IMR-90 (cell line): ENCODE results near the gene RPP40. TPM values are rescaled to one million over a fixed set of nuclear protein-coding genes. Genes with fewer than 3 reads are reported as not detected.

Source experiments
- ATAC-seq: fragments of 200-7000 bp; cut with Tn5 transposase; 2 replicates; pipeline ENCODE4 v1.9.1; 2020; ENCODE audit warnings: low read depth, mild to moderate bottlenecking, moderate library complexity
- BruUV-seq: library from RNA; stranded (reverse); fragments of 400-500 nt; replicated peaks from 2 replicates; lab custom pipeline; 2021; lab: Mats Ljungman, UMichigan
- CTCF ChIA-PET: fragments of 300-600 bp; formaldehyde crosslinking; extraction: SDS; loops from one replicate; lab custom pipeline; 2021; ENCODE audit warnings: antibody characterized with exemption; lab: Yijun Ruan, JAX
- POLR2A ChIA-PET: fragments of 300-600 bp; sonication (Branson Sonifier 250); formaldehyde crosslinking; loops from one replicate; lab custom pipeline; 2022; ENCODE audit warnings: antibody characterized with exemption; ENCODE audit not compliant: unreplicated experiment; lab: Charles Lee
- DNase-seq: peaks from one replicate; pipeline ENCODE4 v3.0.0; 2013
- H2AFZ ChIP-seq: replicated peaks from 2 replicates; pipeline ENCODE3; 2013; ENCODE audit warnings: low read length, mild to moderate bottlenecking; ENCODE audit not compliant: poor library complexity
- H2AK5ac ChIP-seq: 2 replicates; pipeline ENCODE4 v1.6.1; 2013; ENCODE audit warnings: low read depth, low read length, inconsistent platforms
- H2AK9ac ChIP-seq: replicated peaks from 2 replicates; pipeline ENCODE3; 2013; ENCODE audit warnings: mild to moderate bottlenecking, low read depth, low read length, moderate library complexity; ENCODE audit not compliant: poor library complexity
- H2BK120ac ChIP-seq: 2 replicates; pipeline ENCODE4 v1.6.1; 2013; ENCODE audit warnings: low read depth, low read length, inconsistent platforms
- H2BK15ac ChIP-seq: 3 replicates; pipeline ENCODE4 v1.6.1; 2013; ENCODE audit warnings: low read depth, low read length, inconsistent platforms
- H2BK20ac ChIP-seq: 2 replicates; pipeline ENCODE4 v1.6.1; 2013; ENCODE audit warnings: low read depth, mild to moderate bottlenecking, inconsistent platforms, low read length, moderate library complexity
- H2BK5ac ChIP-seq: 2 replicates; pipeline ENCODE4 v1.6.1; 2013; ENCODE audit warnings: mild to moderate bottlenecking, low read depth, low read length, inconsistent platforms; ENCODE audit not compliant: poor library complexity, severe bottlenecking
- H3K14ac ChIP-seq: replicated peaks from 2 replicates; pipeline ENCODE4 v1.6.1; 2013; ENCODE audit warnings: low read depth, low read length, inconsistent platforms
- H3K18ac ChIP-seq: 2 replicates; pipeline ENCODE4 v1.6.1; 2013; ENCODE audit warnings: low read depth, low read length, control low read depth
- H3K23ac ChIP-seq: 2 replicates; pipeline ENCODE4 v1.6.1; 2013; ENCODE audit warnings: low read depth, low read length, inconsistent platforms
- H3K27ac ChIP-seq: 2 replicates; pipeline ENCODE4 v1.5.1; 2013; ENCODE audit warnings: mild to moderate bottlenecking, control low read depth, low read length; ENCODE audit not compliant: insufficient read depth
- H3K27me3 ChIP-seq: 2 replicates; pipeline ENCODE4 v1.6.1; 2013; ENCODE audit warnings: low read length; ENCODE audit not compliant: control insufficient read depth, insufficient read depth
- H3K36me3 ChIP-seq: 2 replicates; pipeline ENCODE4 v1.6.1; 2013; ENCODE audit warnings: low read length, mixed read lengths; ENCODE audit not compliant: control insufficient read depth, insufficient read depth
- H3K4ac ChIP-seq: 2 replicates; pipeline ENCODE4 v1.6.1; 2013; ENCODE audit warnings: low read depth, low read length, inconsistent platforms
- H3K4me1 ChIP-seq: 2 replicates; pipeline ENCODE4 v1.6.1; 2013; ENCODE audit warnings: low read length, mixed read lengths; ENCODE audit not compliant: control insufficient read depth, insufficient read depth
- H3K4me2 ChIP-seq: 2 replicates; pipeline ENCODE4 v1.6.1; 2013; ENCODE audit warnings: low read depth, mild to moderate bottlenecking, control low read depth, low read length, moderate library complexity
- H3K4me3 ChIP-seq: 2 replicates; pipeline ENCODE4 v1.5.1; 2013; ENCODE audit warnings: low read depth, mild to moderate bottlenecking, control low read depth, low read length, moderate library complexity; ENCODE audit not compliant: insufficient read depth
- H3K56ac ChIP-seq: 2 replicates; pipeline ENCODE4 v1.6.1; 2013; ENCODE audit warnings: low read length, inconsistent platforms; ENCODE audit not compliant: insufficient read depth; ENCODE audit errors: extremely low read depth
- H3K79me1 ChIP-seq, 2 experiments: 2 replicates each; pipeline ENCODE4 v1.6.1; 2013; ENCODE audit warnings: low read length in 2 of 2, inconsistent platforms in 1 of 2, low read depth in 1 of 2
- H3K9ac ChIP-seq: 2 replicates; pipeline ENCODE4 v1.6.1; 2013; ENCODE audit warnings: low read depth, low read length, control low read depth
- H3K9me1 ChIP-seq: 2 replicates; pipeline ENCODE4 v1.6.1; 2013; ENCODE audit warnings: low read length, inconsistent platforms; ENCODE audit not compliant: insufficient read depth
- H3K9me3 ChIP-seq: 2 replicates; pipeline ENCODE4 v1.6.1; 2013; ENCODE audit warnings: low read length; ENCODE audit not compliant: control insufficient read depth, insufficient read depth
- H4K20me1 ChIP-seq: 2 replicates; pipeline ENCODE4 v1.6.1; 2013; ENCODE audit warnings: low read length, inconsistent platforms; ENCODE audit not compliant: insufficient read depth
- H4K5ac ChIP-seq: 2 replicates; pipeline ENCODE4 v1.6.1; 2013; ENCODE audit warnings: mild to moderate bottlenecking, low read depth, low read length, control low read depth
- H4K8ac ChIP-seq, 2 experiments: 2 replicates each; pipeline ENCODE4 v1.6.1; 2013; ENCODE audit warnings: low read depth in 2 of 2, low read length in 2 of 2, control low read depth in 1 of 2, inconsistent platforms in 1 of 2
- H4K91ac ChIP-seq: 2 replicates; pipeline ENCODE4 v1.6.1; 2013; ENCODE audit warnings: low read depth, low read length, inconsistent platforms; ENCODE audit not compliant: insufficient read depth
- BHLHE40 ChIP-seq: fragments of 150-350 bp; IDR thresholded peaks from 2 replicates; pipeline ENCODE4 v1.6.1; 2016; ENCODE audit warnings: mild to moderate bottlenecking, low read depth, low read length
- CEBPB ChIP-seq: IDR thresholded peaks from 2 replicates; pipeline ENCODE4 v1.6.1; 2012; ENCODE audit warnings: low read depth, low read length, improper control_type of control experiment
- CHD1 ChIP-seq: IDR thresholded peaks from 2 replicates; pipeline ENCODE4 v1.6.1; 2012; ENCODE audit warnings: low read depth, low read length, improper control_type of control experiment
- CTCF ChIP-seq: conservative IDR thresholded peaks from 2 replicates; pipeline ENCODE4 v1.5.1; 2012; ENCODE audit warnings: mild to moderate bottlenecking, low read depth, low read length, improper control_type of control experiment
- ELK1 ChIP-seq: fragments of 150-350 bp; IDR thresholded peaks from 2 replicates; pipeline ENCODE4 v1.6.1; 2016; ENCODE audit warnings: low read depth, mild to moderate bottlenecking, low read length, moderate library complexity, borderline replicate concordance
- FOS ChIP-seq: fragments of 150-350 bp; IDR thresholded peaks from 2 replicates; pipeline ENCODE4 v1.6.1; 2016; ENCODE audit warnings: low read depth, low read length
- MAFK ChIP-seq: IDR thresholded peaks from 2 replicates; pipeline ENCODE4 v1.6.1; 2012; ENCODE audit warnings: low read depth, low read length, improper control_type of control experiment
- MAZ ChIP-seq: IDR thresholded peaks from 2 replicates; pipeline ENCODE4 v1.6.1; 2012; ENCODE audit warnings: low read depth, mild to moderate bottlenecking, low read length, improper control_type of control experiment, moderate library complexity, borderline replicate concordance
- MXI1 ChIP-seq: IDR thresholded peaks from 2 replicates; pipeline ENCODE4 v1.6.1; 2012; ENCODE audit warnings: low read depth, mild to moderate bottlenecking, low read length, moderate library complexity, borderline replicate concordance
- NFE2L2 ChIP-seq: fragments of 150-350 bp; IDR thresholded peaks from 2 replicates; pipeline ENCODE4 v1.6.1; 2016; ENCODE audit warnings: low read depth, mild to moderate bottlenecking, low read length
- POLR2A ChIP-seq: IDR thresholded peaks from 2 replicates; pipeline ENCODE4 v1.6.1; 2012; ENCODE audit warnings: mild to moderate bottlenecking, low read depth, low read length
- RAD21 ChIP-seq: IDR thresholded peaks from 2 replicates; pipeline ENCODE4 v1.6.1; 2012; ENCODE audit warnings: low read length, improper control_type of control experiment
- RCOR1 ChIP-seq: IDR thresholded peaks from 2 replicates; pipeline ENCODE4 v1.6.1; 2012; ENCODE audit warnings: mild to moderate bottlenecking, low read length, improper control_type of control experiment; ENCODE audit not compliant: insufficient replicate concordance
- RFX5 ChIP-seq: IDR thresholded peaks from 2 replicates; pipeline ENCODE4 v1.8.0; 2012; ENCODE audit warnings: low read depth, mild to moderate bottlenecking, low read length, moderate library complexity
- WGBS, 2 experiments: methylation state at CpG; one replicate each; pipeline versions ENCODE4 v1.1.5 to v1.1.7; 2013; ENCODE audit warnings: missing lambda C conversion rate in 2 of 2; ENCODE audit not compliant: insufficient read length in 1 of 2; ENCODE audit errors: extremely low coverage in 2 of 2; 5-methylcytosine and 5-hydroxymethylcytosine counted together
- dilution Hi-C: fragments of 300-500 bp; cut with HindIII; formaldehyde crosslinking; loops from one replicate; pipeline ENCODE4 v1.14.3; 2018; ENCODE audit warnings: low sequenced_read_pairs; ENCODE audit not compliant: unreplicated experiment
- in situ Hi-C: fragments of 300-500 bp; cut with MboI; formaldehyde crosslinking; loops from 3 replicates; pipeline ENCODE4 v1.14.3; 2019; ENCODE audit warnings: low sequenced_read_pairs, inconsistent platforms, mixed read lengths
- intact Hi-C: fragments of 100-400 bp; cut with micrococcal nuclease; formaldehyde crosslinking; loops from 2 replicates; pipeline ENCODE4 v1.10.0; 2022
- polyA plus RNA-seq, 3 experiments: library from polyadenylated mRNA; depleted of rRNA; stranded (reverse); fragments of >200 nt; gene quantifications; 2 replicates each; pipeline ENCODE4 v1.2.3, GENCODE V29; 2012; ENCODE audit warnings: low replicate concordance in 1 of 3
- total RNA-seq: library from RNA; depleted of rRNA; stranded (reverse); fragments of >200 nt; gene quantifications from 2 replicates; pipeline ENCODE4 v1.2.3, GENCODE V29; 2012

The RPP40 gene
- total and polyA plus RNA-seq, 2 of the 4 experiments (the other 2 are of a cell fraction) = 8.1 to 22.2 TPM

DNA sequence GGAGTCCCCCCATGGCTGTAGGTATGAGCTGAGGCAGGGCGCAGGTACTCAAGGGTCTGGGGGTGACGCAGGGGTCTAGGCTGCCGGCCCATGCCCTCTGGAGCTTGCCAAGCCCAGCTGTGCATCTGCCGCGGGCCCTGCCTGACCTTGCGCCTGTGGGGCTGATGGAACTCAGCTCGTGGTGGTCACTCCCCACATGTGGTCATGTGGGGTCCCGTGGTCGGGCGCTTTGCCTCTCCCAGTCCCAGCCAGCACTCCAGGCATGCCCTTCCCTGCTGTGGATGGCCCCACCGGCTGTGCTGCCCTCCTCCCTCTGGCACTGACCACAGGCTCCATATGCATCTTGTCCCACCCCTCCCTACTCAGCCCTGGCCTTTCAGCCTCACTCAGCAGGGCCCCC lies 57.3 kb downstream of the RPP40 start:
- no peak overlapping the region for H3K27ac ChIP-seq
- no peak for ATAC-seq
- POLR2A ChIA-PET = no interaction called here
- no peak overlapping the region for H3K4ac ChIP-seq
- H2AK9ac ChIP-seq = no peak overlapping the region
- H4K91ac ChIP-seq = no peak overlapping the region
- peaks cover 16% of the 10 kb centered on the region for H3K9me1 ChIP-seq
- dilution Hi-C loops (no loop called here), intact Hi-C loops (loop anchor here (10.0 kb wide), 1 partner anchor 168 kb away; no protein-coding TSS in a partner anchor), in situ Hi-C loops (no loop called here)
- CTCF ChIA-PET = no interaction called here
- peaks cover 29% of the 10 kb centered on the region for H3K36me3 ChIP-seq
- 93% methylated on average over 7 of the region's 11 CpGs; no CpG with 5 or more reads in 1 of the 2 experiments for WGBS, 2 experiments
- no peaks in the 10 kb centered on the region for H3K9me3 ChIP-seq
- no peak overlapping the region for H3K56ac ChIP-seq
- no peak overlapping the region for H3K9ac ChIP-seq
- H2AFZ ChIP-seq = no peak overlapping the region
- BruUV-seq = no TSS peak
- no peak overlapping the region for H4K8ac ChIP-seq
- H2AK5ac ChIP-seq = no peak overlapping the region
- H3K4me3 ChIP-seq = no peak overlapping the region
- H2BK120ac ChIP-seq = no peak overlapping the region
- TF ChIP-seq NFE2L2 = no peak
- TF ChIP-seq CEBPB = no peak
- no peak for TF ChIP-seq MAFK
- no peak for TF ChIP-seq RCOR1
- no peak for TF ChIP-seq MAZ
- TF ChIP-seq MXI1 = no peak
- TF ChIP-seq CTCF = no peak
- no peak for TF ChIP-seq ELK1
- no peak for TF ChIP-seq RFX5
- TF ChIP-seq FOS = no peak
- TF ChIP-seq BHLHE40 = no peak
- no peak for TF ChIP-seq POLR2A
- no peak for TF ChIP-seq RAD21
- no peak for TF ChIP-seq CHD1
- H3K4me2 ChIP-seq = no peak overlapping the region
- H3K27me3 ChIP-seq = no peaks in the 10 kb centered on the region
- peaks cover 10 to 29% of the 10 kb centered on the region in 2 experiments; a peak in 3 of 4 replicates for H3K79me1 ChIP-seq
- peaks cover 17% of the 10 kb centered on the region for H4K20me1 ChIP-seq
- H3K4me1 ChIP-seq = peaks cover 10% of the 10 kb centered on the region
- no peak for DNase-seq
- no peak overlapping the region for H3K18ac ChIP-seq
- H4K5ac ChIP-seq = no peak overlapping the region
- H2BK20ac ChIP-seq = no peak overlapping the region
- H2BK5ac ChIP-seq = no peak overlapping the region
- H3K14ac ChIP-seq = no peak overlapping the region
- H2BK15ac ChIP-seq = no peak overlapping the region
- H3K23ac ChIP-seq = no peak overlapping the region
